ENCODE measurements around the gene DPYD. TPM values are rescaled to one million over a fixed set of nuclear protein-coding genes. Genes with fewer than 3 reads are reported as not detected.

DPYD gene
- total RNA-seq, 2 experiments from 2014 or later, result 42.1 to 44.6 TPM

DNA sequence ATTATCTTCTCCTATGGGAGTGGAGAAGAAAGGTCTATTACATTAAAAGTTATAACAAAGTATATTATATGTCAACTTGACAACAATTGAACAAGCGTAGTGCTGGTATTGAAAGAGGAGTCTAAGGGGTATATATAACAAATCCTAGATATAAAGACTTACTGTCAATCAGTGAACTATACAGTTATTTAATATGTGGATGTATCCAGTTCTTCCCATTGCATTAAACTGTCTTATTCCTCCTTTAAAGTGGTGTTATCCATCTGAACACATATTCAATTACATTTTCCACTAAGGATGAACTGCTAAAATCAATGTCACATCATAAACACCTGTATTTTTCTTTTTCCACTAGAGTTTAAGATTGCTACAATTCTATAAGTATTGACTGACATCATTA lies 438.8 kb downstream of the DPYD start:
- Mint-ChIP-seq H3K27ac (no peak overlapping the region), H3K36me3 (ENCODE audit: low read depth) (peaks cover 3% of the 10 kb centered on the region), H3K4me1 (no peaks in the 10 kb centered on the region), H3K9me3 (no peaks in the 10 kb centered on the region), H3K4me3 (no peak overlapping the region), H3K27me3 (no peaks in the 10 kb centered on the region)
- CTCF ChIA-PET, result no interaction called here
- POLR2A ChIA-PET, result no interaction called here
- no peak for DNase-seq

DNA sequence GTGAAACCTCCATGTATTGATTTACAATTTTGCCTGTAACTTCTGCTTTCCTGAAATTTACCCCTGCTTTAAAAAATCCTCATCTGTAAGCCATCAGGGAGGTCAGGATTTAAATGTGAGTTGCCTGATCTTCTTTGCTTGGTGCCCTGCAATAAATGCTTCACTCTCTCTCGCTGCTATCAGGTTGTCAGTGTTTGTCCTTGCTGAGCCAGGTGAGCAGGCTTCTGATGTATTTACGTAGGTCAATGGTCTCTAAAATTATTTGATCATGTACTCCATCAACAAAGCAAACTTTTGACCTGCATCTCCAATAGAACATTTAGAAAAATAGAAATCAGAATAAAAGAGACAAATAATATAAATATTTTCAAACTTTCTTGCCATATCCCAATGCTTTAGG lies 453.4 kb downstream of the DPYD start:
- ChIA-PET CTCF (no interaction called here), POLR2A (no interaction called here)
- no peak overlapping the region for H3K27ac Mint-ChIP-seq
- peaks cover 6% of the 10 kb centered on the region for H3K9me3 Mint-ChIP-seq
- no peaks in the 10 kb centered on the region for H3K4me1 Mint-ChIP-seq
- peaks cover 3% of the 10 kb centered on the region for H3K36me3 Mint-ChIP-seq (ENCODE audit: low read depth)
- H3K4me3 Mint-ChIP-seq, result no peak overlapping the region
- DNase-seq, result no peak
- H3K27me3 Mint-ChIP-seq, result no peaks in the 10 kb centered on the region

DNA sequence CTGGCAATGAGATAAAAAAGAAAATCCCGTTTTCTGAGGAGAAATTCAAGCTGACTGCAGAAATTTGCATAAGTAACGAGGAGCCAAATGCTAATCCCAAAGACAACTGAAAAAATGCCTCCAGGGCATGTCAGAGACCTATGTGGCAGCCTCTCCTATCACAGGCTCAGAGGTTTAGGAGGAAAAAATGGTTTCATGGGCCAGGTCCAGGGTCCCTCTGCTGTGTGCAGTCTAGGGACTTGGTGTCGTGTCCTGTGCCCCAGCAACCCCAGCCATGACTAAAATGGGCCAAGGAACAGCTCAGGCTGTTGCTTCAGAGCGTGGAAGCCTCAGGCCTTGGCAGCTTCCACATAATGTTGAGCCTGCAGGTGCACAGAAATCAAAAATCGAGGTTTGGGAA lies 456.5 kb downstream of the DPYD start:
- H3K27me3 Mint-ChIP-seq, result no peaks in the 10 kb centered on the region
- no peak overlapping the region for H3K4me3 Mint-ChIP-seq
- H3K4me1 Mint-ChIP-seq, result no peaks in the 10 kb centered on the region
- DNase-seq, result no peak
- peaks cover 3% of the 10 kb centered on the region for H3K36me3 Mint-ChIP-seq (ENCODE audit: low read depth)
- ChIA-PET POLR2A (no interaction called here), CTCF (no interaction called here)
- peaks cover 6% of the 10 kb centered on the region for H3K9me3 Mint-ChIP-seq
- no peak overlapping the region for H3K27ac Mint-ChIP-seq

DNA sequence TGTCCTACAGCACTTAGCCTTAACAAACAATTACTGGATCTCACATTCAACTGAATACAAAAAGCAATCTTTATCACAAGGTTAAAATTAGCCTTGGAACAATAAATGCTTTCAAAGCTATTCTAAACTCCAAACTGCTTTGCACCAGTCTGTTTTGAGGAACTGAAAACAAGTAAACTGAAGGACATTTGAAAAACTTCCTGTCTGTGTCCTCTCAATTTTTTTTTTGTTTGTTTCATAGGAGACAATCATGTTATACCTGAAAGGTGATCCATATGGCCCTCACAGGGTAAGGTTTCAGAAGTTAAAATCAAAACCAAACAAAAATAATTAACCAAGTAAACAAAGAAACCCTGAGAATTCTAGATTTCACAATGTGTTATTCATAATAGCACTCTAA lies 459.1 kb downstream of the DPYD start:
- no peaks in the 10 kb centered on the region for H3K27me3 Mint-ChIP-seq
- no peak overlapping the region for H3K27ac Mint-ChIP-seq
- H3K9me3 Mint-ChIP-seq, result peaks cover 6% of the 10 kb centered on the region
- H3K4me1 Mint-ChIP-seq, result no peaks in the 10 kb centered on the region
- POLR2A ChIA-PET, result no interaction called here
- no peak overlapping the region for H3K4me3 Mint-ChIP-seq
- DNase-seq, result no peak
- CTCF ChIA-PET, result no interaction called here
- peaks cover 3% of the 10 kb centered on the region for H3K36me3 Mint-ChIP-seq (ENCODE audit: low read depth)

DNA sequence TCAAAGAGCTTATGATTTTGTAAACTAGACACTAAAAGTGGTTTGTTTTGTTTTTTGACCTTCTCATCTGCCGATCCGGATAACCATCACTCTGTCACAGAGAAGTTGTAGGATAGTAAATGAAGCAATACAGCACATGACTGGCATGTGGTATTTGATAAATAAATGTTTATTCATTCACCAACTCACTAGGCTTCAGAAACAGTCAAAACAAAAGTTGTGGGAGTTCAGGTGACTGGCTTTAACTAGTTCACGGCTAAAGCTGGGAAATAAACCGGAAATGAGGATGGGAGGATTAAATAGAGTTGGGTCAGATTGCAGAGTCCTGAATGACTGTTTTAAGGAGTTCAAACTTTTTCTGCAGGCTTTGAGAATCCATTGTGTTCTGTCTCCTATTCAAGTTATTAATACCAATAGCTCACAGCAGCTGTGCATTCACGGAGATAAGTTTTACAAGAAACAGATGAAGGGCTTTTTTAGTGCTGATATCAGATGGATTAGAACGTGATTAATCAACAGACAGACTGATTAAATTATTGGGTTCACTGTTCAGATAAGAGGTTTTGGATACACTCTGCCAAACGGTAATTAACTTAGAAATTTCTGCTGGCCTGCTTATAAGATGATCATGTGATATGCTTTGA lies 463.3 kb downstream of the DPYD start:
- POLR2A ChIA-PET, result no interaction called here
- Mint-ChIP-seq H3K36me3 (ENCODE audit: low read depth) (no peaks in the 10 kb centered on the region), H3K4me1 (no peaks in the 10 kb centered on the region), H3K4me3 (no peak overlapping the region), H3K9me3 (no peaks in the 10 kb centered on the region), H3K27me3 (no peaks in the 10 kb centered on the region), H3K27ac (no peak overlapping the region)
- CTCF ChIA-PET, result no interaction called here
- DNase-seq, result no peak

DNA sequence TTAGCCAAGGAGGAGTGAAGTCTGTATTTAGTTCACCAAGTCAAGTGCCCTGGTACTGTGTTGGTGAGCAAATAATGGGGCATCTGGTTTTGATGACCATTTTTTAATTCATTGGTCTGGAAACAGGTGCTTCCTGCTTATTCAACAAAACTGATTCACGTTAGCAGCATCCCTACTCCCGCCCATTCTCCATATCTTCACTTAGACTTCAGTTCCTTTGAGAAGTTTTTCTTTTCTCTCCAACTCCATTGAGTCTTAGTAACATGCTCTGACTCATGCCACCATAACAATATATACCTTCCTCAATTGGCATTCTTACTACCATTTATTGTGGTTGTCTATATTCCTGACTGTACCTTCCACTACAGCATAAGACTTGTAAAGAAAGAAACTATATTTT lies 468.9 kb downstream of the DPYD start:
- no peak overlapping the region for H3K4me3 Mint-ChIP-seq
- CTCF ChIA-PET, result interaction anchor here (0.5 kb wide), 1 partner anchor 130 kb away, joined by 3 read pairs; no protein-coding TSS in a partner anchor
- no peak overlapping the region for H3K27ac Mint-ChIP-seq
- H3K4me1 Mint-ChIP-seq, result no peaks in the 10 kb centered on the region
- POLR2A ChIA-PET, result no interaction called here
- no peaks in the 10 kb centered on the region for H3K27me3 Mint-ChIP-seq
- H3K9me3 Mint-ChIP-seq, result no peaks in the 10 kb centered on the region
- no peaks in the 10 kb centered on the region for H3K36me3 Mint-ChIP-seq (ENCODE audit: low read depth)
- no peak for DNase-seq

DNA sequence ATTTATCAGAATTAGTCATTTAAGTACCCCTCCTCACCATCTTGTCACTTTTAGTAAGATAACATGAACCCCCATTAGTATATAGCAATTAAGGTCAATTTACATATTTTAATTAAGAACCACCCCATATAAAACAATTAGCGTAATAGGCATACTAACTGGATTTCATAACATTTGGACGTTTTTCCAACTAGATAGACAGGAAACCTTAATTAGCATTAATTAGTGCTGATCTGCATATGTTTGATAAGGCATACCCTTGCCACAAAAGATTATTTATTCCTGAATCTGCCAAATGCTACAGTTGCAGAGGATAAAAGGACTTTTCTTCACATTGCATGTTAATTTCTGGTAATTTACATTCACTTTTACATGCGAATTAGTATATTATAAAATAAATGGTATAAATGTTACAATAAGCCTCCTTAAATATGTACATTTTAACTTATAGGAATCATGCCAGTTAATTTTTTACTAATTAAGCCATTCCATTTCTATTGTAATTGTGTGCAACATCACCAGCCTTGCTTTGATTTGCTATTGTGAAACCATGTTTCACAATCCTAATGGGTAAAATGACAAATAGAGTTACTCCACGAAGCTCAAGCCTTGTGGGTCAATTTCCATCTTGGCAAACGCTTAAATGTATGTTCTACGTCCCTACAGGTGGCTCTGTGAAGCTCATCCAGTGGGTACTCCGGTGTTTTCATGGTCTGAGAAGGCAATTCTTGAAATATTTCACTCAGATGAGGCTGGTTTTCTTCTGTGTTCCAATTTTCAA lies 469.6 kb downstream of the DPYD start:
- H3K4me1 Mint-ChIP-seq, result no peaks in the 10 kb centered on the region
- H3K27ac Mint-ChIP-seq, result no peak overlapping the region
- no peaks in the 10 kb centered on the region for H3K9me3 Mint-ChIP-seq
- ChIA-PET CTCF (interaction anchor here (0.5 kb wide), 1 partner anchor 131 kb away, joined by 3 read pairs; no protein-coding TSS in a partner anchor), POLR2A (no interaction called here)
- no peak overlapping the region for H3K4me3 Mint-ChIP-seq
- no peaks in the 10 kb centered on the region for H3K27me3 Mint-ChIP-seq
- H3K36me3 Mint-ChIP-seq (ENCODE audit: low read depth), result peaks cover 5% of the 10 kb centered on the region
- DNase-seq, result no peak

DNA sequence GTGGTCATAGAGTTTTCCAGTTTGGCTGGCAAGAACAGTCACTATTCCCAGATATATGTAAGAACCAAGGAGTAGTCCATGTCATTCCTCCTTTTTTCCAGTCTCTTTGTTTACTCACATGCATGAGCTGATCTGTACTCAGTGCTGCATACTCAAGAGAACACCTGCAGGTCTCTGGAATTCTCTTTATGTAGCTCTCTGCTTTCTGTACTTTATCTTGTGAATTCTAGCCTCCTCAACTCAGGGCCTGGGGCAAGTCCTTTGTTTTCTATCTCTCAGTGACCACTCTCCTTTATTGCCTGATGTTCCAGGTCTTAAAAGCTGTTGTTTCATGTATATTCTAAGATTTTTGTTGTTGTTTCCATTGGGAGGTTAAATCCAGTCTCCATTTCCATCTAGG lies 478.9 kb downstream of the DPYD start:
- POLR2A ChIA-PET, result no interaction called here
- CTCF ChIA-PET, result no interaction called here
- Mint-ChIP-seq H3K27ac (no peak overlapping the region), H3K27me3 (no peaks in the 10 kb centered on the region), H3K36me3 (ENCODE audit: low read depth) (peaks cover 5% of the 10 kb centered on the region), H3K4me3 (no peak overlapping the region), H3K9me3 (no peaks in the 10 kb centered on the region), H3K4me1 (no peaks in the 10 kb centered on the region)
- DNase-seq, result no peak

DNA sequence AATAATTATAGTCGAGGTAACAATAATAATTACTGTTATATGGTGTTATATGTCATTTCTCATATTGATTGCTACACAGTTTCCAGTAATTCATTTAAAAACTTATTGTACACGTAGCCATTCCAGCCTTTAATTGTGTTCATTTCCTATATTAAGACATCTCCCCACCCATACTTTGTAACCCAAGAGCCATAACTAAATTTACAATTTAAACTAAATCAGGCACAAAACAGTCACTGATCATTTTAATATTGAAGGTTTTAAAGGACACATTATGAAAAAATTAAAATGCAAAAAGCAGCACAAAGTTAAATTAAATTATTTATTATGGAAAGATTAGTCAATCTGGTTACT lies 487.0 kb downstream of the DPYD start:
- Mint-ChIP-seq H3K9me3 (no peaks in the 10 kb centered on the region), H3K4me1 (no peaks in the 10 kb centered on the region), H3K36me3 (ENCODE audit: low read depth) (no peaks in the 10 kb centered on the region), H3K27me3 (no peaks in the 10 kb centered on the region), H3K4me3 (no peak overlapping the region), H3K27ac (no peak overlapping the region)
- DNase-seq, result no peak
- ChIA-PET CTCF (no interaction called here), POLR2A (no interaction called here)

DNA sequence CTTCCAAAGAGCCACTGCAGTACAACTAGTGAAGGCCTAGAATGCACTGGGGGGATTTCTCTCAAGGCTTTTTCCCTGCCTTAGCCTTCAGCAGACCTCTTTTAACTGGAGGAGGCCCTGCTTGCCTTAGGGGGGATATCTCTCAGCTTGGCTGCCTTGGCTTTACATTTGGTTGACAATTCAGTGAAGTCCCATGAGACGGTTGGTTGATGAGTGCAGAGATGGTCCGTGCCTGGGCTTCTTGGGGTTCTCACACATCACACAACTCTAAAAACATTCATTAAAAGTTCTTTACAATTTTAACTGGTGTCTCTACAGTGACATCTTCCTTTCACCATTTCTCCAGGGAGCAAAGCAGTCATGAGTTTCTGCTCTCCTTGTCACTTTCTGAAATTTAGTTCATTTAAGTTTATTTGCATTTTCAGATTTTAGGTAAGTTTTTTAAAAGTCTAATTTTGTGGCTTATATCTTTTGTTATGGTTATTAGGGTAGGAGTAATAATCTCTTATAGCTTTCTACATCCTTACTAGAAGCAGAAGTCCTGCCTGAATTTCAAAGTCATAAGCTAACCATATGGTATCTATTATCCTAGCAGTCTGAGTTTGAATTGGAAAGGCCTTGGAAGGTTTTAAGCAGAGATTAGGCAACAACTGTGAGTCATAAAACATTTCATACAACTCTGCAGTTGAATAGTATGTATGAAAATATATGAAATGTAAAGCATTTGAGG lies 487.6 kb downstream of the DPYD start:
- POLR2A ChIA-PET, result no interaction called here
- CTCF ChIA-PET, result no interaction called here
- Mint-ChIP-seq H3K4me1 (no peaks in the 10 kb centered on the region), H3K9me3 (no peaks in the 10 kb centered on the region), H3K4me3 (no peak overlapping the region), H3K27ac (no peak overlapping the region), H3K36me3 (ENCODE audit: low read depth) (no peaks in the 10 kb centered on the region), H3K27me3 (no peaks in the 10 kb centered on the region)
- DNase-seq, result no peak

DNA sequence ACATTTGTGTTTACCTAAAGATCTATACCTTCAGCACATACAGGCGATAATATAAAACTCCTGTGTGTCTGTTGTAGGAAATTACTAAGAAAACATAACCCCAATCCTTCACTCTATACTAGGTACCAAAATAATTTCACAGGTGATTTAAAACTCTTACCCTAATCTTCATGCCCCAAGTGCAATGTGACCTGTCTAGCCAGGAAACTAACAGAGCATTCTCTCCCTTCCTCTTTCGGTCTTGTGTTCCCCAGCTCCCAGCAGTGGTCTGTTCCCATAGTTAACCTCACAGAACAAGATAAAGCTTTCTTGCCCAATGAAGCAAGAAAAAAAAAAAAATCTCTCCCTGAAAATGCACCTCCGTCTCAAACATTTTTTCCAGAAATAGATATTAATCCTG lies 493.5 kb downstream of the DPYD start:
- Mint-ChIP-seq H3K9me3 (no peaks in the 10 kb centered on the region), H3K27me3 (no peaks in the 10 kb centered on the region), H3K4me1 (no peaks in the 10 kb centered on the region), H3K36me3 (ENCODE audit: low read depth) (no peaks in the 10 kb centered on the region), H3K4me3 (no peak overlapping the region), H3K27ac (no peak overlapping the region)
- ChIA-PET POLR2A (no interaction called here), CTCF (no interaction called here)
- no peak for DNase-seq

DNA sequence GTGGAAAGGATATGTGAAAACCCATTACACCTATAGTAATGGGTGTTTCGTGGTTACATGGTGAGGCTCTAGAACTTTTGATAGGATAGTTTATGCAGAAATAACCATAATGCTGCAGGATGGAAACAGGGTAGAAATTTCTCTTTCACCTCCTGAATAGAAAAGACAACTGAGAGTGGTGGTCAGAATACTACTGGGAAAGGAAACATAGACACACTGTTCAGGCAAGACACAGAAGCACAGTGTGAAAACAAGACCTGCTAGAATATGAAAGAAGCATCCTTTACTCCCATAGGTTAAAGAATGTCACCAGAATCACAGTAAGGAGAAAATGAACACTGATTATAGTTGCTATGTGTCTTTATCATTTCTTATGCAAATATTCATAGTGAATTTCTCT lies 496.6 kb downstream of the DPYD start:
- H3K9me3 Mint-ChIP-seq, result no peaks in the 10 kb centered on the region
- H3K4me1 Mint-ChIP-seq, result no peaks in the 10 kb centered on the region
- ChIA-PET POLR2A (no interaction called here), CTCF (no interaction called here)
- H3K4me3 Mint-ChIP-seq, result no peak overlapping the region
- no peak for DNase-seq
- no peaks in the 10 kb centered on the region for H3K27me3 Mint-ChIP-seq
- no peak overlapping the region for H3K27ac Mint-ChIP-seq
- no peaks in the 10 kb centered on the region for H3K36me3 Mint-ChIP-seq (ENCODE audit: low read depth)

DNA sequence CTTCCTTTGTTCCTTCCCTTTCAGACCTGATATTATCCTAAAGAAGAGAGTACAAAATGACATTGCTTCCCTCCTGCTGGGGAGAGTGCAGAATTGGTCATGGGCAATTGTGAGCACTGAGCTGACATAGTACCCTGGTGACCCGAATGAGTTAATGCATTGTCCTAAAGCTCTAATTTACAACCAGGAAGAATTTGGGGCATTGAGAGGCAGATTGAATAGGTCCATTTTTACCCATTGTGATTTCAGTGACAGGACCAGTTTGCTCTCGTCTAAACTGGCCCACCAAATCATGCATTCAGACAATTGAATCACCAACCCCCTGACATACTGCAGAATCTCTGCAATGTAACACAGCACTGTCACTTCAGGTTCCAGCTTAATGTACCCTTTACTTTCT lies 497.4 kb downstream of the DPYD start:
- H3K4me3 Mint-ChIP-seq, result no peak overlapping the region
- ChIA-PET CTCF (no interaction called here), POLR2A (no interaction called here)
- H3K9me3 Mint-ChIP-seq, result no peaks in the 10 kb centered on the region
- H3K4me1 Mint-ChIP-seq, result no peaks in the 10 kb centered on the region
- H3K36me3 Mint-ChIP-seq (ENCODE audit: low read depth), result no peaks in the 10 kb centered on the region
- H3K27ac Mint-ChIP-seq, result no peak overlapping the region
- H3K27me3 Mint-ChIP-seq, result no peaks in the 10 kb centered on the region
- DNase-seq, result no peak

DNA sequence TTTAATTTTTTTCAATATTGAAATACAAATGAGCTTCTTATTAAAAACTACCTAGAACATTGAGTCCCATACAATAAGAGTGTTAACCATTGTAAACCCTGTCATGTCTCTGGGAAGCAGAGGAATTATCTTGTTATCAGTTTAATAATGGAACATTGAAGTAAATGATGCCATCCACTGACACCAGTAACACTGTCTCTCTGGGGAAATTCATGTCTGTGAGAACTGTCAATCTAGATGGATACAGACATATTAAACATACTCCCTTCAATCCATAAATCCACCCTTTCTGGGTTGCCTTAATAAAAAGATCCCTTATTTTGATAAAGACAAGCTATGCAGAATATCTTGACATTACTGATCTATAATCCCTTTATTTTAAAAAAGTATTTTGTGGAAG lies 503.2 kb downstream of the DPYD start:
- Mint-ChIP-seq H3K4me3 (no peak overlapping the region), H3K4me1 (no peaks in the 10 kb centered on the region), H3K27ac (no peak overlapping the region), H3K27me3 (no peaks in the 10 kb centered on the region), H3K36me3 (ENCODE audit: low read depth) (no peaks in the 10 kb centered on the region), H3K9me3 (no peaks in the 10 kb centered on the region)
- ChIA-PET POLR2A (no interaction called here), CTCF (no interaction called here)
- no peak for DNase-seq
